ENCODE data around the gene MGST2. TPM values are rescaled to one million over a fixed set of nuclear protein-coding genes. Genes with fewer than 3 reads are reported as not detected.

The MGST2 gene
- total and polyA plus RNA-seq, 10 of the 15 experiments (the other 5 are each of a cell fraction or from before 2014, with no cell fraction given): 19.0 to 50.1 (median 30.6) TPM

DNA sequence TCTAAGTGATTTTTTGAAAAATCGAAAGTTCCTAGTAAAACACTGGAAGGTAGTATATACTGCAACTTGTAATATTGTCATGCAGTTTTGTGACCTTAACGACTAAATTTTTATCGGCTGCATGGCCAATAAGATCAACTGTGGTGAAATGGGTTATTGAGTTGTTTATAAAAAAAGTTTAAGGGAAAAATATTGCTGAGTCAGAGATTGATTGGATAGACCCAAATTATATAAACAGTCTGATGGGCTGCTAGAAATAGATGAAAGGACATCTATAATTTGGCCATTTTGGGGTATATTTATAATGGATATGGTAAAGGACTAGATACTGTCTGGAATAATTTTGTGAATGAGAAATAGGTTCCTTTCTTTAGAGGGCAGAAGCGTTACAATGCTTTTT is 56.2 kb downstream of the MGST2 start:
- Histone ChIP-seq H2AFZ (ENCODE audit: control insufficient read depth, low read depth, low read length) (no peak overlapping the region), H4K20me1 (ENCODE audit: control insufficient read depth, insufficient read depth) (no peaks in the 10 kb centered on the region), H3K79me2 (ENCODE audit: control insufficient read depth, insufficient read depth, low read length) (no peaks in the 10 kb centered on the region), H3K4me2 (ENCODE audit: control insufficient read depth, insufficient read depth) (no peak overlapping the region), H3K9me3 (replicated peaks; ENCODE audit: control insufficient read depth, insufficient read depth, low read length) (no peaks in the 10 kb centered on the region), H3K27me3 (replicated peaks in 1 of 2; ENCODE audit: control insufficient read depth in 2 of 2, insufficient read depth in 2 of 2, low read length in 1 of 2) (no peaks in the 10 kb centered on the region), H3K4me1 (ENCODE audit: control insufficient read depth, insufficient read depth, low read length) (no peaks in the 10 kb centered on the region), H3K4me3 (no peak overlapping the region), H3K36me3 (ENCODE audit: control insufficient read depth in 2 of 2, insufficient read depth in 2 of 2, low read length in 1 of 2) (no peaks in the 10 kb centered on the region; a peak in 1 of 4 replicates), H3K9ac (ENCODE audit: control insufficient read depth, insufficient read depth, low read length) (no peak overlapping the region), H3K27ac (ENCODE audit: control insufficient read depth, insufficient read depth) (no peak overlapping the region)
- in situ Hi-C loops (cut with MboI): no loop called here
- WGBS (ENCODE audit: insufficient coverage, insufficient replicate concordance, low lambda C conversion rate, missing lambda C conversion rate): 46% methylated on average over 4 of the region's 4 CpGs
- intact Hi-C loops (cut with micrococcal nuclease; ENCODE audit: unreplicated experiment): no loop called here
- POLR2A ChIA-PET: no interaction called here
- CTCF ChIA-PET: no interaction called here
- no TSS peak for BruUV-seq (replicated peaks)
- TF ChIP-seq ETV6 (conservative IDR thresholded peaks at IDR 0.05 in 1 of 2, IDR thresholded peaks at IDR 0.05 in 1 of 2; ENCODE audit: borderline replicate concordance in 1 of 2, low read depth in 1 of 2): no peak
- no peak for TF ChIP-seq CBX5 (IDR thresholded peaks at IDR 0.05; ENCODE audit: low read depth)
- TF ChIP-seq SMAD5 (IDR thresholded peaks at IDR 0.05; ENCODE audit: low read depth): no peak
- no peak for TF ChIP-seq HDAC2 (IDR thresholded peaks at IDR 0.05)
- no peak for TF ChIP-seq NR2C1 (IDR thresholded peaks at IDR 0.05)
- no peak for TF ChIP-seq NR2F1 (conservative IDR thresholded peaks at IDR 0.05)
- TF ChIP-seq, protein P1, sequence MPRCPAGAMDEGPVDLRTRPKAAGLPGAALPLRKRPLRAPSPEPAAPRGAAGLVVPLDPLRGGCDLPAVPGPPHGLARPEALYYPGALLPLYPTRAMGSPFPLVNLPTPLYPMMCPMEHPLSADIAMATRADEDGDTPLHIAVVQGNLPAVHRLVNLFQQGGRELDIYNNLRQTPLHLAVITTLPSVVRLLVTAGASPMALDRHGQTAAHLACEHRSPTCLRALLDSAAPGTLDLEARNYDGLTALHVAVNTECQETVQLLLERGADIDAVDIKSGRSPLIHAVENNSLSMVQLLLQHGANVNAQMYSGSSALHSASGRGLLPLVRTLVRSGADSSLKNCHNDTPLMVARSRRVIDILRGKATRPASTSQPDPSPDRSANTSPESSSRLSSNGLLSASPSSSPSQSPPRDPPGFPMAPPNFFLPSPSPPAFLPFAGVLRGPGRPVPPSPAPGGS (IDR thresholded peaks at IDR 0.05; ENCODE audit: borderline replicate concordance, insufficient read depth, low read depth, low read length, poor library complexity, severe bottlenecking): no peak
- no peak for TF ChIP-seq SP1 (IDR thresholded peaks at IDR 0.05; ENCODE audit: low read depth, low read length)
- TF ChIP-seq SIX5 (IDR thresholded peaks at IDR 0.05; ENCODE audit: low read depth, low read length, severe bottlenecking): no peak
- no peak for TF ChIP-seq TCF7 (IDR thresholded peaks at IDR 0.05; ENCODE audit: borderline replicate concordance)
- TF ChIP-seq CBFB (IDR thresholded peaks at IDR 0.05; ENCODE audit: low read depth): no peak
- TF ChIP-seq, protein P2, sequence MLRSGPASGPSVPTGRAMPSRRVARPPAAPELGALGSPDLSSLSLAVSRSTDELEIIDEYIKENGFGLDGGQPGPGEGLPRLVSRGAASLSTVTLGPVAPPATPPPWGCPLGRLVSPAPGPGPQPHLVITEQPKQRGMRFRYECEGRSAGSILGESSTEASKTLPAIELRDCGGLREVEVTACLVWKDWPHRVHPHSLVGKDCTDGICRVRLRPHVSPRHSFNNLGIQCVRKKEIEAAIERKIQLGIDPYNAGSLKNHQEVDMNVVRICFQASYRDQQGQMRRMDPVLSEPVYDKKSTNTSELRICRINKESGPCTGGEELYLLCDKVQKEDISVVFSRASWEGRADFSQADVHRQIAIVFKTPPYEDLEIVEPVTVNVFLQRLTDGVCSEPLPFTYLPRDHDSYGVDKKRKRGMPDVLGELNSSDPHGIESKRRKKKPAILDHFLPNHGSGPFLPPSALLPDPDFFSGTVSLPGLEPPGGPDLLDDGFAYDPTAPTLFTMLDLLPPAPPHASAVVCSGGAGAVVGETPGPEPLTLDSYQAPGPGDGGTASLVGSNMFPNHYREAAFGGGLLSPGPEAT (IDR thresholded peaks at IDR 0.05; ENCODE audit: low read depth): no peak
- TF ChIP-seq SRF (IDR thresholded peaks at IDR 0.05; ENCODE audit: low read depth in 2 of 2, low read length in 2 of 2): no peak
- TF ChIP-seq, protein P3, sequence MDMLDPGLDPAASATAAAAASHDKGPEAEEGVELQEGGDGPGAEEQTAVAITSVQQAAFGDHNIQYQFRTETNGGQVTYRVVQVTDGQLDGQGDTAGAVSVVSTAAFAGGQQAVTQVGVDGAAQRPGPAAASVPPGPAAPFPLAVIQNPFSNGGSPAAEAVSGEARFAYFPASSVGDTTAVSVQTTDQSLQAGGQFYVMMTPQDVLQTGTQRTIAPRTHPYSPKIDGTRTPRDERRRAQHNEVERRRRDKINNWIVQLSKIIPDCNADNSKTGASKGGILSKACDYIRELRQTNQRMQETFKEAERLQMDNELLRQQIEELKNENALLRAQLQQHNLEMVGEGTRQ (IDR thresholded peaks at IDR 0.05; ENCODE audit: borderline replicate concordance, low read depth, low read length): no peak
- TF ChIP-seq, protein P4, sequence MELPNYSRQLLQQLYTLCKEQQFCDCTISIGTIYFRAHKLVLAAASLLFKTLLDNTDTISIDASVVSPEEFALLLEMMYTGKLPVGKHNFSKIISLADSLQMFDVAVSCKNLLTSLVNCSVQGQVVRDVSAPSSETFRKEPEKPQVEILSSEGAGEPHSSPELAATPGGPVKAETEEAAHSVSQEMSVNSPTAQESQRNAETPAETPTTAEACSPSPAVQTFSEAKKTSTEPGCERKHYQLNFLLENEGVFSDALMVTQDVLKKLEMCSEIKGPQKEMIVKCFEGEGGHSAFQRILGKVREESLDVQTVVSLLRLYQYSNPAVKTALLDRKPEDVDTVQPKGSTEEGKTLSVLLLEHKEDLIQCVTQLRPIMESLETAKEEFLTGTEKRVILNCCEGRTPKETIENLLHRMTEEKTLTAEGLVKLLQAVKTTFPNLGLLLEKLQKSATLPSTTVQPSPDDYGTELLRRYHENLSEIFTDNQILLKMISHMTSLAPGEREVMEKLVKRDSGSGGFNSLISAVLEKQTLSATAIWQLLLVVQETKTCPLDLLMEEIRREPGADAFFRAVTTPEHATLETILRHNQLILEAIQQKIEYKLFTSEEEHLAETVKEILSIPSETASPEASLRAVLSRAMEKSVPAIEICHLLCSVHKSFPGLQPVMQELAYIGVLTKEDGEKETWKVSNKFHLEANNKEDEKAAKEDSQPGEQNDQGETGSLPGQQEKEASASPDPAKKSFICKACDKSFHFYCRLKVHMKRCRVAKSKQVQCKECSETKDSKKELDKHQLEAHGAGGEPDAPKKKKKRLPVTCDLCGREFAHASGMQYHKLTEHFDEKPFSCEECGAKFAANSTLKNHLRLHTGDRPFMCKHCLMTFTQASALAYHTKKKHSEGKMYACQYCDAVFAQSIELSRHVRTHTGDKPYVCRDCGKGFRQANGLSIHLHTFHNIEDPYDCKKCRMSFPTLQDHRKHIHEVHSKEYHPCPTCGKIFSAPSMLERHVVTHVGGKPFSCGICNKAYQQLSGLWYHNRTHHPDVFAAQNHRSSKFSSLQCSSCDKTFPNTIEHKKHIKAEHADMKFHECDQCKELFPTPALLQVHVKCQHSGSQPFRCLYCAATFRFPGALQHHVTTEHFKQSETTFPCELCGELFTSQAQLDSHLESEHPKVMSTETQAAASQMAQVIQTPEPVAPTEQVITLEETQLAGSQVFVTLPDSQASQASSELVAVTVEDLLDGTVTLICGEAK (IDR thresholded peaks at IDR 0.05; ENCODE audit: borderline replicate concordance): no peak
- TF ChIP-seq RAD21 (IDR thresholded peaks at IDR 0.05; ENCODE audit: insufficient read depth, low read depth, low read length): no peak
- no peak for TF ChIP-seq FOXK2 (IDR thresholded peaks at IDR 0.05)
- no peak for TF ChIP-seq YBX1 (IDR thresholded peaks at IDR 0.05)
- SMC1A ChIA-PET (ENCODE audit: uncharacterized antibody, unreplicated experiment): no interaction called here
- RAD21 ChIA-PET (ENCODE audit: unreplicated experiment): no interaction called here
- DNase-seq (ENCODE audit: low read depth, low spot score) (no peak), ATAC-seq (no peak), FAIRE-seq (no peak)
